D721Med (cell line): ENCODE measurements around the gene EVI2A.

ENCODE experiments used
- DNase-seq: peaks from one replicate; pipeline ENCODE4 v3.0.0; 2011; ENCODE audit warnings: low spot score; ENCODE audit not compliant: insufficient read length
- FAIRE-seq: peaks from 2 replicates; lab custom pipeline; 2011; peaks lifted over from hg19 to GRCh38; lab: Jason Lieb, UNC
- TF ChIP-seq, protein P1 (sequence below): IDR thresholded peaks from 2 replicates; pipeline ENCODE4 v1.5.1; 2012; ENCODE audit warnings: mild to moderate bottlenecking, control low read depth; ENCODE audit not compliant: insufficient read depth; ENCODE audit errors: missing control alignments

Gene EVI2A

DNA sequence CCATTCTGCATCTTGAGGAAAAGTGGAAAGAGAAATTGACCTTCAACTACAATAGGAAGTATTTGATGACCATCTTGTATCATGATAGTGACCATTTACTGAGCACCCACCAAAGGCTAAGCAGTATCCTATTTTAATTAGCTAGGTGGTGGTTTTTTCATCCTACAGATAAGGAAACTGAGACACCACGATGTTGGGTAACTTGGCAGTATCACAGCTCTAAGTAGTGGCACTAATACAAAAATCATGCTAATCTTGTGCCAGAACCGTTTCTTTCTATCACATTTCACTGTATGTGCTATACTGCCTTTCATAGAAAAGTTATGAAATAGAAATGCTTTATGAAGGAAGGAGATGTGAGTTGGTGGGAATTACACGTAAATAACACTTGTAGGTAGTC is 9.9 kb downstream of the EVI2A start:
- FAIRE-seq, result no peak
- TF ChIP-seq, protein P1, sequence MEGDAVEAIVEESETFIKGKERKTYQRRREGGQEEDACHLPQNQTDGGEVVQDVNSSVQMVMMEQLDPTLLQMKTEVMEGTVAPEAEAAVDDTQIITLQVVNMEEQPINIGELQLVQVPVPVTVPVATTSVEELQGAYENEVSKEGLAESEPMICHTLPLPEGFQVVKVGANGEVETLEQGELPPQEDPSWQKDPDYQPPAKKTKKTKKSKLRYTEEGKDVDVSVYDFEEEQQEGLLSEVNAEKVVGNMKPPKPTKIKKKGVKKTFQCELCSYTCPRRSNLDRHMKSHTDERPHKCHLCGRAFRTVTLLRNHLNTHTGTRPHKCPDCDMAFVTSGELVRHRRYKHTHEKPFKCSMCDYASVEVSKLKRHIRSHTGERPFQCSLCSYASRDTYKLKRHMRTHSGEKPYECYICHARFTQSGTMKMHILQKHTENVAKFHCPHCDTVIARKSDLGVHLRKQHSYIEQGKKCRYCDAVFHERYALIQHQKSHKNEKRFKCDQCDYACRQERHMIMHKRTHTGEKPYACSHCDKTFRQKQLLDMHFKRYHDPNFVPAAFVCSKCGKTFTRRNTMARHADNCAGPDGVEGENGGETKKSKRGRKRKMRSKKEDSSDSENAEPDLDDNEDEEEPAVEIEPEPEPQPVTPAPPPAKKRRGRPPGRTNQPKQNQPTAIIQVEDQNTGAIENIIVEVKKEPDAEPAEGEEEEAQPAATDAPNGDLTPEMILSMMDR, result no peak
- DNase-seq, result no peak

DNA sequence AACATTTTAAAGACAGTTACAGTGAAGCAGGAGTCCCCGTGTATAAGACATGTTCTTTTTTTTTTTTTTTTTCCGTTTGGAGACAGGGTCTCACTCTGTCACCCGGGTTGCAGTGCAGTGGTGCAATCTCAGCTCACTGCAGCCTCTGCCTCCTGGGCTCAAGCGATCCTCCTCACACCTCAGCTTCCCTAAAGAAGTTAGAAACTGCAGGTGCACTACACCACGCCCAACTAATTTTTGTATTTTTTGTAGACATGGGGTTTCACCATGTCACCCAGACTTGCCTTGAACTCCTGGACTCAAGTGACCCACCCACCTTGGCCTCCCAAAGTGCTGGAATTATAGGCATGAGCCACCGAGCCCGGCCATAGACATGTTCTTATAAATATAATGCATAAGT is 10.5 kb downstream of the EVI2A start:
- no peak for FAIRE-seq
- no peak for DNase-seq
- TF ChIP-seq, protein P1, result no peak

DNA sequence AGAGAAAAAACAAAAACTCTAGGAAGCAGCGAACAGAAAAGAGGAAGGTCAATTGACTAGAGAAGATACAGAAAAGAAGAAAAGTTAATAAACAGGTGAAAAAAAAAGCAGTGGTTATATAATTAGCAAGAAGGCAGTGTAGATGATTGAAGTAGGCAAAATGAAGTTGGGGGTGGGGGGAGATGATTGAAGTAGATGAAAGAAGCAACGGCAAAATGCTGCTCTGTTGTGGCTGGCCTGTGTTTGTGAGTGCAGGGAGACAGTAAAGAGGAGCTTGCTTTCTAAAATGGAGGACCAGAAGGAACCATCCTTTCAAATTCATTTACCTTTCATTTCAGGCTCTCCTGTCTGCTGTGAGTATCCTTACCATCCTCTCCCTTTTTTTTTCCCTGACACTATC is 11.2 kb downstream of the EVI2A start:
- TF ChIP-seq, protein P1, result no peak
- DNase-seq, result no peak
- no peak for FAIRE-seq

DNA sequence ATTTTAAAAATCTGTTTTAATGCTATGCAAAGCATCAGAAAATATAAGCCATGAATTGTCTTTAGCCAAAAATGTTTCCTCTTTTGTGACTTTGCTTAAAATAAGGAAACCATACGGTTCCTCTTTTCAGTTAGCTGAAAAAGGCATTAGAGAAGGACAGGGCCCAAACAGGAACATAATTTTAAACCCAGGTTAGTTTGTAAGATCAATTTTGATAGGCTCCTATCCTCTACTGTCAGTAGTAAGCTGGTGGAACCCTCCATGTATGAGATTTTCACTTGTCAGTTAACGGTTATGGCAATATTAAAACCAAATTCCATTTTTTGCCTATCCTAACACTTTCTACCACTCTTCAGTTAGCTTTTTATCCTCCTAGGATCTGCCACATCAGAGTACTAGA is 11.9 kb downstream of the EVI2A start:
- FAIRE-seq, result no peak
- TF ChIP-seq, protein P1, result no peak

GRCh38 chr17:31308372-31309334 is 12.8 kb downstream of the EVI2A start:
- DNase-seq, result no peak
- TF ChIP-seq, protein P1, result no peak
- no peak for FAIRE-seq

More for the DNA sequence above, 11.9 kb downstream of the EVI2A start:
- no peak for DNase-seq

- no peak for FAIRE-seq
- DNase-seq, result no peak
- TF ChIP-seq, protein P1, result no peak
Observed at GRCh38 chr17:31307640-31308039, 13.8 kb downstream of the EVI2A start.

- FAIRE-seq (no peak), DNase-seq (no peak)
Observed at GRCh38 chr17:31299624-31300023, 21.8 kb downstream of the EVI2A start.

More at GRCh38 chr17:31299624-31300023, 21.8 kb downstream of the EVI2A start:
- TF ChIP-seq, protein P1, result no peak
